GM18505 (cell line): ENCODE measurements around the gene ELAVL2.

Experiments
- ATAC-seq: cut with Tn5 transposase; IDR thresholded peaks from one replicate; pipeline ENCODE4 v1.9.1; 2021; ENCODE audit not compliant: unreplicated experiment
- POLR2A ChIP-seq: IDR thresholded peaks from 4 replicates; pipeline ENCODE4 v1.6.1; 2011; ENCODE audit warnings: borderline replicate concordance; ENCODE audit not compliant: insufficient read depth, insufficient read length; ENCODE audit errors: extremely low read depth

ELAVL2 gene

DNA sequence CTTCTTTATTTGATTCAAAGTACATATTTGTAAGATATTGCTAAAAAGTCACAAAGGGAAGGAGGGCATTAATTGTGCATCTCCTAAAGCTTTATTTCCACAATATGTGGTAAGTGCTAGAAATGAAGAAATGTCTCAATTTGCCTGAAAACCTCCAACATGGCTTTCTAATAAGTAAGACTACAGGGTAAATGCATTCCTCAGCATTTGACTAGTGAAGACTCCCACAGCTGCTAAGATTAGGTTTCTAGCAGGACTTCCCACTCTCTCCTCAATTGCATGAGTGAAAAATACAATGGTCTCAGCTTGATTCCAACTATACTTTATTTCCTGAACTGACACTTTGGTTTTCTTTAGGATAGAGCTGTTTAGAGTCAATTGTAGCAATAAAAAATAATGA is 162.1 kb downstream of the ELAVL2 start:
- ATAC-seq, result no peak
- no peak for TF ChIP-seq POLR2A

DNA sequence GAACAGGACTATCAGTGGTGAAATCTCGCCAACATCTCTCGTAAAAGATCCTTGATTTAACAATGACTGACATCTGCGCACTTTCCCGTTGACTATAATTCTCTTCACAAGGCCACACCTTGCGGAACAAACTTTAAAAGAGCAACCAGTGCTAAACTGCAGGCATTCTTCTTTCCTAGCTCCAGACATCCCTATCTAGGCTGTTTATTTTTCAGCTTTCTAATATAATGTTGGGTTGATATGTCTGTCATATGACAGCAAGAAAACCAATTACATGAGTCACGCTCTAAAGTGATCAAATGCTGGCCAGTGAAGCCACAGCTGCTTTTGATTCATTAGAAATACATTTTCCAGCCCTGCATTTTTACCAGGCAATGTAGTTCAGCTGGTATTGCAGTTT is 162.5 kb downstream of the ELAVL2 start:
- no peak for ATAC-seq
- TF ChIP-seq POLR2A, result no peak

DNA sequence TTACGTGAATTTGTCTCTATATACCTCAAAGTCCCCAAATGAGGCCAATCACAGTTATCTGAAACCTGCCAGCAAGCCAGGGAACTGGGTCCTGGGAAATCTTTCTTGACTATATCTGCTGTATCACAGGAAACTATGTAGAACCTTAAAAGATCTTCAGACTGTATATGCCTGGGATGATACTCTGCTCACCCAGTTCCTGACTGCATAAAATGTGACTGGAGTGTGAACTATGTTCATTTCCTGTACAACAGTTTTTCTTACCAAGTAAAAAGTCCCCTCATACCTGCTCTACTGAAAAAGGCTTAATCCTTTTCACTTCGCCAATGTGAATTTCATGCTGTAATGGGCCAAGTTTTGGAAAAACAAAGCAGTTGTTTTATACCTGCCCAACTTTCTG is 162.9 kb downstream of the ELAVL2 start:
- no peak for TF ChIP-seq POLR2A
- no peak for ATAC-seq

DNA sequence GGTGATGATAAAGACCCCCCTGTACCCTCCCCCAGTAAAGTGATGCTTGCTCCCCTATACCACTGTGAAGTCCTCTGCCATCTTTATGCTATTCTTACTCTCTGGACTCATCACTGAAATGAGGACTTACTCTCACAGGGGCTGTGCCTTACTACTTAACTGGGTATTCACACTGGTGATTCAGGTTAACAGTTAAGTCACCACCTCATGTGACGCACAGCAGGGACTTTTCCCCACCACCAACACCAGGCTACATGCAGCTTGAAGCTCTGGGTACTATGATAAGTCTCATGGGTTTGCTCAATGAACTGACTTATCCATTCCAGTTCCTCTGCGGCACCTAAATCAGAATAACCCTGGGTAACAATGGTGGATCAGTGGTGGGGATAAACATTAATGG is 163.7 kb downstream of the ELAVL2 start:
- TF ChIP-seq POLR2A, result no peak
- ATAC-seq, result no peak

DNA sequence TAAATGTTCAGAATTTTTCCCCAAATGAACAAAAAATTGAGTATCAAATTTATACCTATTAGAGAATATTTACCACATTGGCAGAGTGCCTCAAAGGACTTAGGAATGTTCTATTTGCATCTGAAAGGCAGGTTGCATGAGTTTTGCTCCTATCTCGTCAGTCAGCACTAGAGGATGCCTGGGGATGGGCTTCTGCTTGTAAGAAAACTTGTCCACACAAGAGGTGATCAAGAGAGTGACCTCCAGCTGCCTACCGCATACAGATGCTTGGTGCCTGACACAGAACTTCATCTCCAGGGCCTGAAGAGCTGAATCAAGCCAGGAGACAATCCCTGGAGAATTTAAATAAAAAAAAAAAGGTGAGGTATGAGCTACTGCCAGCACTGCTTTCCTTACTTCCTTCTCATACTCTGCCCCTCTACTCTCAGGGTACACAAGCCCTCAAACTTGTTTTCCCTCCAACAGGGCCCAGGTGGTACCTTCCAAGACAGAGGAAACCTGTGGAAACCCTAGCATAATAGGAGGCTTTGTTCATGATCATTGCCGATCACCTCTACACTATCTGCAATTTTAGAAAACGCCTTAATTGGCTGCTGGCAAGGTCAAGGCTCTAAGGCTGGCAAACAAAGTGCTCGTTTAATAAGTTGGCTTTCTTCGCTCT is 166.6 kb downstream of the ELAVL2 start:
- ATAC-seq, result no peak
- TF ChIP-seq POLR2A, result no peak

DNA sequence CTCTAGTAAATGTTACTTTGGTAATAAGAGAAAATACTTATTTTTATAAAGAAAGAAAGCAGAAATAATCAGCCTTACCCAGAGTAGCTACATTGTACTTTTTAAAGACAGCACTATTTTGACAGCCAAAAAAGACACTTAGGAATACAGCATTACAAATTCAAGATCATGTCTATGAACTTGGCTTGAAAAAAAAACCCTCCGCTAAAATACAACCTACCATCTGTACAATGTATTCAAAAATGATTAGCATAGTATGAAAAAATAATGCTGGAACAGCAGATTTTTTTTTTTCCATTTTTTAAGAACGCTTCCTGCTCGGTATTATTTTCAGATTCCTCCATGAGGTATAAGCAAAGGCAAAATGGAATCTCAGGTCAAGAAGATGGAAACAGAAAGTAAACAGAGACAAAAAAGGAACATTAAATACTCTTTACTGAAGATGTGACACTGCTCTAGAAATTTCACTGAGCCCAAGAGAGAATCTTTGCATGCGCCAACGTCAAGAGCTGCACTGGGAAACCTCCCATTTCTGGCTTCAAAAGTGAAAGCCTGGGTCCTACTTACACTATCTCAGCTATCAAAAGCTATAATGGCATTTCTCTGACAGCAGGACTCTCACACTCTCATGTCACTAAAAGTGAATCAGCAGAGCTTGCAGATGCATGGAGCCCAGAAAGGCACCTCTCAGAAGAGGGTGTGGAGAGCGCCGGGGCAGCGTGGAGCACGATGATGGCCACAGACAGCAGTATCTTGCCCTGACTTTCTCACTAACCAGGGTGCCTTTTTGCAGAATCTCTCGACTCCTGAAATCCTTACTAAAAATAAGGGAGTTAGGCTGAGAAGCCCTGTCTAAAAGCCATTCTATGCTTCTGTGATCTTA is 167.4 kb downstream of the ELAVL2 start:
- TF ChIP-seq POLR2A, result no peak
- ATAC-seq, result no peak

DNA sequence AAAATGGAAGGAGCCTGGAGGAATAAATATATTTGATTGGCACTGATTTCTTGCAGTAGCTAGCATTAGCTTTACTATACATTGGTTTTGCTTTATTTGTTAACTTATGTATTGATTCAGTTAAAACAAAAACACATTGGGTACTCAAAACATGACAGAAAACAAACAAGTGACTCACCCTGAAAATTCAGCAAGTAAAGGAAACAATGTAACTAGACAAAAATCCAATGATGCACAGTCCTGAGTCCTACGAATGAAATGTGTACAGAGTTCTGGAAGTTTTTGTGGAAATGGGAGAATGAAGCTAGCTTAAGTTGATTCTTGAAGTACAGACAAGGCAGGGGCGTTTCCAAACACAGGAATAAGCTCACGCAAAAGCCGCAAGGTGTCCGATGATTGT is 175.0 kb downstream of the ELAVL2 start:
- no peak for ATAC-seq
- no peak for TF ChIP-seq POLR2A

DNA sequence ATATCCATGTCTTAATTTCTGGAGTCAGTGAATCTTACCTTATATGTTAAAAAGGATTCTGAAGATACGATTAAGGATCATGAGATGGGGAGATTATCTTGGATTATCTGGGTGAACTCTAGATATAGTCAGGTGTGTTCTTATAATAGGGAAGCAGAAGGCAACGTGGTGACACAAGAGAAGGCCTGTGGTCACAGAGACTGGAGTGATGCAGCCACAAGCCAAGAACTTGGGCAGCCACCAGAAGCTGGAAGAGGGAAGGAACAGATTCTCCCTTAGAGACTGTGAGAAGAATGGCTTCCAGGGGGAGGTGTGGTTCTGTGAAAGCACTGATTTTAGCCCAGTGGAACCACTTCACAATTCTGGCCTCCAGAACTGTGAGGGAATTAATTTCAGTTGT is 177.4 kb downstream of the ELAVL2 start:
- no peak for ATAC-seq
- no peak for TF ChIP-seq POLR2A

DNA sequence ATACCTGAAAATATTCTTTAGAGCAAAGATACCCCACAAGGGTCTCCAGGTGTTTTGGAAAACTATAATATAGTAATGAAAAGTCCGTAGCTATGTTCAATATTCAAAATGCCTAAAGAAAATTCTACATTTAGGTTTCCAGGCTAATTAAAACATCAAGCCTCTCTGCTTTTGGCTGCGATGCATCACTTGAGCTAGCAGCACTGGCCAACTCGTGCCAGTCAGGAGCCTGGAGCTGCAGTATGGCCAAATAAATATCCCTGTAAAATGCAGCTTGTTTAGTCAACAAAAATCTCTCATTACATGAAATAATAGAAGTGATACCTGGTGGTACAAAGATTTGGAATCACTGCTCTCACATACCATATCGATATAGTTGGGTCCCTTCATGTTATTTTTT is 181.1 kb downstream of the ELAVL2 start:
- no peak for TF ChIP-seq POLR2A
- no peak for ATAC-seq

DNA sequence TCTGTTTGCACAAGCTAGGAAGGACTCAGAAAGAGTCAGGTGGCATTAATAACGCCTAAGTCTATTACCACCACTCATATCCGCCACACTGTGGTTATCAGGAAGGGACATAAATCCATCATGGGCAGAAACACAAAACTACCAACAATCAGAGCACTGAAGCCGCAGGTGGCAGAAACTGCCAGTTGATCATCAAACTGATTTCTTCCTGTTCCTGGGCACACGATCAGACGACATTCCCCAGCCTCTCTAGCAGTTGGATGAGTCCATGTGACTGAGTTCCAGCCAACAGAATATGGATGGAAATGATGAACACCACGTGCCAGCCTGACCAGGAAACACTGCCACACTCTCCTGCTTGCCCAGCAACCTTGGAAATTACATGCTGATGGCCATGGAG is 181.7 kb downstream of the ELAVL2 start:
- no peak for ATAC-seq
- no peak for TF ChIP-seq POLR2A

DNA sequence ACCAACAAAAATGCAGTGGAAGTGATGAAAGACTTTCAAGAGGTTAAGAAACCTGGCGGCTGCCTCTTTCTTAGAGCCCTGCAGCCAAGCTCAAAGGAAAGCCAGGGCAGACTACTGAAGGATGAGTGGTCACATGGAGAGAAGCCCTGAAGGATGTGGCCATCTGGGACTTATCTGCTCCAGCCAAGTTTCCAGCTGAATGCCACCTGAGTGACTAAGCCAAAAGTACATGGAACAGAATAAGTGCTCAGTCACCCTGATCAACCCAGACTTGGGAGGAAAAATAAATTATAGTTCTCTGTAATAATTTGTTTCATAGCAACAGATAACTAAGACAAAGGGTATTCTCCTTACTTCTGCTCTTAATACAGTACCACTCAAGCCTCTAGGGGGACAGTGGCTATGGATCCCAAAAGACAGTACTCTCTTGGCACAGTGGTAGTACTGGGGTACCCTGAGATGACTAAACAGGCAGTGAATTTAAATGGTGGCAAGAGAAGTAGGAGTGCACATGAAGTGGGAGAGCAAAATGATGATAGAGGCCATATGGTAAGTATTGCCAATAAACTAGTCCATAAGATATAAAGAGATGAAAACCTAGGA is 182.3 kb downstream of the ELAVL2 start:
- no peak for ATAC-seq

More for the DNA sequence above, 182.3 kb downstream of the ELAVL2 start:
- TF ChIP-seq POLR2A, result no peak
